NCI-H524 treated with DMSO at 0.1 percent for 48 hours (cell line): ENCODE measurements around the gene SMAD4.

Experiments used
- DNase-seq: peaks from one replicate; lab custom pipeline; 2025; lab: John Stamatoyannopoulos, UW

SMAD4 gene

DNA sequence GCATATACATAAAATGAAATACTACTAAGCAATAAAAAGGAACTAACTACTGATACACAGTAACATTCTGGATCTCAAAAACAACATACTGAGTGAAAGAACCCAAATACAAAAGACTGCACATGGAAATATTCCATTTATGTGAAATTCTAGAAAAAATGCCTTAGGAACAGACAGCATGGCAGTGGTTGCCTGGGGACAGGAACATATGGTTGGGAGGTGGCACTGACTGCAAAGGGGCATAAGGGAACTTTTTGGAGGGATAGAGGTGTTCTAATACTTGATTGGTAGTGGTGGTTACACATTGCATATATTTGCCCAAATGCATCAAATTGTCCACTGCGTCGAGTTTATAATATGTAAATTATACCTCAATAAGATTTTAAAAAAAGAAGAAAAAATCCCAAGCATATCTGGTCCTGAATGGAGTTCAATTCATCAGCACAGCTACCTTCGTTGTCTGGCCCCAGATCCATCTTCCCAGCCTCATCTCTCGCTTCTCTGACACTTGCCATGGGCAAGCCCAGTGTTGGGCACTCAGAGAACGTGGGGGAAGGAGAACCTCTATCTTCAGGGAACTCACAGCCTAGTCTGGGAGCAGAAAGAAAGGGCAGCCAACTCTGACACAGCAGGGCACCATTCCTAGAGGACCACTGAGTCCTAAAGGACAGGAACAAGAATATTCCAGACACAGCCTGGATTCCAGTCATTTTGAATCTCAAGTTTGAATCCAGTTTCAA, 8.6 kb upstream of the SMAD4 start:
- no peak for DNase-seq

DNA sequence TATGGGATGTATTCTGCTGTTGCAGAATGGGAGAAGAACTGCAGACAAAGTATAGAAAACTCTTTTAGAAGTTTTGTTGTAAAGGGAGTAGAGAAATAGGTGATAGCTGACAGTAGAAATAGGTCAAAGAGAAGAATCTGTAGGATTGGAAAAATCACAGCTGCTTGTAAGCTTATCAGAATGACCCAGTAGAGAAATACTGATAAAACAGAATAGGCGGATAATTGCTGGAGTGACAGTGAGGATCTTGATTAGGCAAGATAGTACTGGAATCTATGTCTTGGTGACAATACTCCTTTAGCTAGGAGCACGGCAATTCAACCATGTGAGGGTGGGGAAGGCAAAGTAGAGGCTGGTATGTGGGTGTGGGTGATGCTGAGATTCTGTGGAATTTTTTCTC, 4.5 kb upstream of the SMAD4 start:
- no peak for DNase-seq

DNA sequence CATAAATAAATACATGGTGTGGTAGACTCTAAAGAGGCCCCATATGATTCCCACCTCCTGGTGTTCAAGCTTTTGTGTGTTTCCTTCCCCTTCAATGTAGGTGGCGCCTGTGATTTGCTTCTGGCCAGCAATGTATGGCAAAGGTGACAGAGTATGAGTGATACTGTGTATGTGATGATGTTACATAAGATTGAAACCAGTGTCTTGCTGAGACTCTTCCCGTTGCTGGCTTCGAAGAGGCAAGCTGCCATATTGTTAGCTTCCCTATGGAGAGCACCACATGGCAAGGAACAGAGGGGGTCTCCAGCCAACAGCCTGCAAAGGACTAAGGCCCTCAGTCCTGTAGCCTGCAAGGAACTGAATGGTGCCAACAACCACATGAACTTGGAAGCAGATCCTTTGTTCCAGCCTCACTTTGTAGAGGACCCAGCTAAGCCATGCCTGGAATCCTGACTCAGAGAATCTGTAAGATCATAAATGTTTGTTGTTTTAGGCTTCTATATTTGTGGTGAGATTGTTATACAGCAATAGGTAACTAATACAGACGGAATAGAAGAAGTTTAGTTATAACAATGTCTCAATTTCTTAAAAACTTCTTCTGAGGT, 1.7 kb upstream of the SMAD4 start:
- no peak for DNase-seq

- DNase-seq = no peak
These were observed 677 bp upstream of the SMAD4 start for GRCh38 chr18:51029378-51029693.

DNA sequence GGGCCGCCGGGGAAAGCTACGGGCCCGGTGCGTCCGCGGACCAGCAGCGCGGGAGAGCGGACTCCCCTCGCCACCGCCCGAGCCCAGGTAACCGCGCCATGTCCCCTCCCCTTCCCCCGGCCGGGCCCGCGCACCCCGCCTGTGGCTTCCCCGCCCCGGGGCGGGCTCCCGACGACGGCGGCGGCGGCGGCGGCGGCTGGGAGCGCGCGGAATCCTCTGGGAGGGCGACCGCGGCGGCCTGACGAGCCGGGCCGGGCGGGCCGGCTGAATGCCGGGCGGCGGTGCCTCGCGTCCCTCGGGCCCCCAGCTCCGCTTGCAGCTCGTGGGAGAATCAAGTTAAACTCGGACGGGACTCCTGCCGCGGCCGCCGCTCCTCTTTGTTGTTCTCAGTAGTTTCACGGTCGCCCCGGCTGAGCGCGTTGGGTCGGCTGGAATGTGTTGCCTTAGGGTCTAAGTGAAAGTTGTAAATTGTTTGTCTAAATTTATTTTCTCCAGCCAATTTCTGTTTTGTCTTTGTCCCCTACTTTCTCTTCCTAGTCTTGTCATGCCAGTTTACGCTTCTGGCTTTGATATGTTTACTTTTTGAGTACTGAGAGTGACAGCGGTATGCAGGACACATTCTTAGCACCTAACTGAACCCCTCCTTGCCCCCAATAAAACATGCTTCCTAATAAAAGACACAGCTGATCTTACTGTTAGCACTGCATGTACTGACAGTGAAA, 685 bp downstream of the SMAD4 start:
- no peak for DNase-seq

GRCh38 chr18:51032193-51032592, 2.2 kb downstream of the SMAD4 start:
- no peak for DNase-seq

- DNase-seq = no peak
These were observed 7.2 kb downstream of the SMAD4 start for GRCh38 chr18:51037230-51037629.

DNA sequence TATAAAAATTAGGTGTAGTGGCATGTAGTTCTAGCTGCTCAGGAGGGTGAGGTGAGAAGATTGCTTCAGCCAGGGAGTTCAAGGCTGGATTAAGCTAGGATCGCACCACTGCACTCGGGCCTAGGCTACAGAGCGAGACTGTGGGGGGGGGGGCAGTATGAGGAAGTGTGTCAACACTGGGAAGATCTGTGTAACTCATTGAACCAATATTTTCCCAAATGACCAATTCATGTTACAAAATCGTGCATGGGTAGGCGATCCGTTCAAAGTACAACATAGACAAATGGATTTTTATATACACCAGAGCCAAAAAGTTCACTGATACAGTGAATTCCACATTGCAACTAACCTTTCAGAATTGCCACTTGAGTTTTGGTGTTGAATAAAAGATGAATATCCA, 8.1 kb downstream of the SMAD4 start:
- DNase-seq = no peak

GRCh38 chr18:51039138-51040112, 9.4 kb downstream of the SMAD4 start:
- DNase-seq = no peak

DNA sequence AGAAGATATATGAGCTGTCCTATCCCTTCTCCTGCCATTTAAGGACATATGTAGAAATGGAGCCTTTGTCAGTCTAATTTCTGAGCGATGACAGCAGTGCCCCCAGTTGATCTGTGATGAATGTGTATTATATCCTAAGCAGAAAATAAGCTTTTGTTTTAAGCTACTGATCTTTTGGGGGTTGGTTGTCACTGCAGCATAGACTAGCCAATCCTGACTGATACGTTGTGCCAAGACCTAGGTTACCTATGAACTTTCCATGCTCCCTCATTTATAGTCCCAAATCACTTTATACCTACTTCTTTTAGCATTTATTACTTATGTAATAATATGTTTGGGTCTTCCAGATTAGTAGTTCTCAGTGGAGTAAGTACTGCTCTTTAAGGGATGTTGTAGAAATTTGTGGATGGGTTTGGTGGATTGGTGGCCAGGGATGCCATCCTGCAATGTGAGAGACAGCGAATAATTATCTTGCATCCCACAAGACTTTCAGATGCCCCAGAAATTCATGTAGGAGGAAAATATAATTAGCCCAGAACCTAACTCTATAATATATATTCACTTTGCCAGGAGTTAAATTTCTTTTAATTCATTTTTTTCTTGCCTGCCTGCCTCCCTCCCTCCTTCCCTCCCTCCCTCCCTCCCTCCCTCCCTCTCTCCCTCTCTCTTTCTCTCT, 11.8 kb downstream of the SMAD4 start:
- no peak for DNase-seq

DNA sequence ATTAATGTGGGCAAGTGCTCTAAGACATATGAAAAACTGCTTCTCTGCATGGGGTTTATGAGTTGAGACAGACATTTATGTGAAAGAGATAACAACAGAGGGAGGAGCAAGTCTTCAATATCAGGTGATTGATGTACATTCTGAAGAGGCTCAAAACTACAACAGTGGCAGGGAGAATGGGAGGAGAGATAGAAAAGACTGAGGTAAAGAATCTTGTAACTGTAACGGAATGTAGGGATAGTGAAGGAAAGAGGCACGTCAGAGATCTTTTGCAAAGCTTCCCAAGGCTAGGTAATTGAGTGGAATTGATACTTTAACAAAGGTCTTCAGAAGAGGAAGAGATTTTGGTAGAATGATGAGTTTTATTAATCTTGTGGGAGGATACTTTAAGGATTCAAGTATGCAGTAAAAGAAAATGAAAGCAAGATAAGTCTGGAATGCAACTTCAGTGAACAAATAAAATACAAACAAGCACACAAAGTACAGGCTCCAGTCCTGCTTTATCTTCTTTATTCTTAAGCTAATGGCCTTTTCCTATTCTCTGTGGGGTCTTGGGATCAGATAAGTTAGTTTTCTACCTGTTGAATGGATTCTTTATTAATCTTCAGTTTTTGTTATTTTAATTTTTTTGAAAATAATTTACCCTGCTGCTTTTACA, 15.0 kb downstream of the SMAD4 start:
- DNase-seq = no peak

GRCh38 chr18:51048190-51048589, 18.2 kb downstream of the SMAD4 start:
- no peak for DNase-seq

DNA sequence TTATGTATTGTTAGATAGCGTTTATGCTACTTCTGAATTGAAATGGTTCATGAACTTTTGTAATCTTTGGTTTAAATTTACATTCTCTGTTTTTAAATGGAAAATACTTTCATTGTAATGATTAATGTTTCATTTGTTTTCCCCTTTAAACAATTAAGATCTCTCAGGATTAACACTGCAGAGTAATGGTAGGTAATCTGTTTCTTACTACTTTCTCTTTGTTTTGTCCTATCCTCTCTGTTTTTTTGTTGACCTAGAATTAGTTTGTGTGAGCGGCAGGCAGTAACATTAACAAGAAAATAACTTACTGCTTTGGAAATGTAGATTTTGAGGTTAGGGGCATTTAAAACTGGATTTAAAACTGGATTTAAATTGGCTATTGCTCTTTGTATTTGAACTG, 19.1 kb downstream of the SMAD4 start:
- DNase-seq = no peak

DNA sequence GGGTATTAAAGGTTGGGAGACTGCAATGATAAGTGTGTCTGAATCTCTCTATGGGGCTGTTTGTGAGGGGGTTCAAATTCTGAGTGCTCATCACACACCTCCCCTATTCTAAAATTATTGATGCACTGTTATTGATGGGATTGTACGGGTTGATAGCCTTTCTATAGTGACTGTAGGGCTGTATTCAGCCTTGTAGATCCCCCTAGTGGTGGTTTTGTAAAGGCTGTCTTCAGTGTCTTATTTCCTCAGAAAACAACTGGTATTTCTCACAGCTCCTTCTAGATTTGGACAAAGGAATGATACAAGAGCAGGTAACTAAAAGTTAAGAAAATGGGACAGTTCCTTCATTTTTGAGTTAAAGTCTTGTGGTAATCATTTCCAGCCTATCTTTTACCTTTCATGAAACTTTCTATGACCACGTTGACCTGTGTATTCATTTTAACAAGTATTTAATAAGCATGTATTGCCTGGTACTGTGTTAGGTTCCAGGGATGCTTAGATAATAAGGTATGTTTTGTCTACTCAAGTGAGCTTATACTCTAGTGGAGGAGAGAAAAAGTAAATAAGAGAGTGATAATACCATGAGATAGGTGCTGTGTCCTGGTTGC, 21.2 kb downstream of the SMAD4 start:
- DNase-seq = no peak

- DNase-seq = no peak
These were observed 23.8 kb downstream of the SMAD4 start for GRCh38 chr18:51053814-51054213.

DNA sequence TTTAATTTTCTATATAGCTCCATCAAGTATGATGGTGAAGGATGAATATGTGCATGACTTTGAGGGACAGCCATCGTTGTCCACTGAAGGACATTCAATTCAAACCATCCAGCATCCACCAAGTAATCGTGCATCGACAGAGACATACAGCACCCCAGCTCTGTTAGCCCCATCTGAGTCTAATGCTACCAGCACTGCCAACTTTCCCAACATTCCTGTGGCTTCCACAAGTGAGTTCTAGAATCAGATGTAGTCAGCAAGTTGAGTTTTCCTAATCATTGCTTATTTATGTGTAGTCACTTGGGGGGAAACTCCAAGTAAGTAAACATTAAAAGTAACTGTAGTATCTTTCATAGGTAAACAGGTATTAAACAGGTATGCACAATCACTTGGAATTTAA, 24.8 kb downstream of the SMAD4 start:
- DNase-seq = no peak

- no peak for DNase-seq
These were observed 30.0 kb downstream of the SMAD4 start for GRCh38 chr18:51059969-51060368.

- no peak for DNase-seq
These were observed 34.2 kb downstream of the SMAD4 start for GRCh38 chr18:51064256-51064655.

DNA sequence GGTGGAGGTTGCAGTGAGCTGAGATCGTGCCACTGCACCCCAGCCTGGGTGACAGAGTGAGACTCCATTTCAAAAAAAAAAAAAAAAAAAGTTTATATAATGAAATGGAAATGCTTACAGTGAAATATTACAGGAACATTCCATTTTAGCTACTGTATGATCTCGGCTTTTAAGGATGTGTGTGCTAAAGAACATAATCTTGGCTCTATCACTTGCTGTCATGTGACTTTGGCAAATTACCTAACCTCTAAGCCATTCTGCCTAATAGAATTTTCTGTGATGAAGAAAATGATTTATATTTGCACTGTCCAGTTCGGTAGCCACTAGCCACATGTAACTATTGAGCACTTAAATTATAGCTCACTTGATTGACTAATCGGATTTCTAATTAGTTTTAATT, 36.3 kb downstream of the SMAD4 start:
- no peak for DNase-seq

GRCh38 chr18:51068105-51068504, 38.1 kb downstream of the SMAD4 start:
- no peak for DNase-seq

- no peak for DNase-seq
These were observed 39.9 kb downstream of the SMAD4 start for GRCh38 chr18:51069885-51070284.
